Measurements from ENCODE around the gene TPST1.
"Not testable (repeated sequence)": the region's sequence is repeated elsewhere in the genome, so short reads cannot be mapped to it uniquely, and the experiment has no call there.

TPST1 gene

DNA sequence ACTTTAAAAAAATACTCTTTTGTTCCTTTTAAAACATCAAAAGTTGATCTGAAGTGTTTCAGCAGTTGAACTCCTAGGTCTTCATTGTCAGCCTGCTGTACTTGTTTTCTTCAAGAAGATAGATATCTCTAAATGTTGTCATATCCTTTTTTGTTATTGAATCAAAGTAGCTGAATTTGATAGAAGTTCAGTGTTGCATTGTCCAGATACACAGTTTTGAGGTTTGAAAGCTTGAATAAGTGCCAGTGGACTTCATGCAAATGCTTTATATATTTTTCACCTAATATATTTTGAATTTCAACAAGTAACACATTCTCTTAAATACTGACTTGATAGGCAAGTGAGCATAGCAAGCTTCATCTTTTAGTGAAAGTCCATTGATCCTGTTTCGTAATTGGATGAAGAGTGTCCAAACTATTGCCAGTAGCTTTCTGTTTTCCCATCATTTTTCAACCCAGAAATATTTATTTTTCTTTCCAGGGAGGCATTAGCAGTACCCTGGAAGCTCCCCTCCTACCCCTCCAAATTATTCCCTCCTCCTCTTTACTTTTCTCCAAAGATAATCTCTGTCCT lies 114.4 kb downstream of the TPST1 start:
- FAIRE-seq: no peak
- no peak for DNase-seq (ENCODE audit: extremely low spot score, insufficient read length, low read depth)

DNA sequence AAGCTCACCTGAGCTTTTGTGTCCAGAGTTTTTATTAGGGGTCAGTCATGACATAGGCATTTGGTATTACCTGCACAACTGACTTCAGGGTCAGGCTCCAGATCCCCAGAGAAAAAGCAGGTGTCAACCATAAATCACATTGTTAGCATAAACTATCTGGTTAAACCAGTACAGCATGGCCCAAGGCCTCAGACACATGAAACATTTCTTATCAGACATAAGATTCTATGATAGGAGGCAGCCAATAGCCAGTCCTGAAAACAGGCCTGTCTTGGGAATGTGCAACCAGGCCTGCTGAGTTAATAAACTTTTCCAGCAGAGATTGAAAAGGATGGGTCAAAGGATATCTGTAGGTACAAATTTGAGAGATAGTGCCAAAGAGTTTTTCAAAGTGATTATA lies 116.1 kb downstream of the TPST1 start:
- FAIRE-seq: no peak
- no peak for DNase-seq (ENCODE audit: extremely low spot score, insufficient read length, low read depth)

GRCh38 chr7:66323114-66323796 lies 118.1 kb downstream of the TPST1 start:
- no peak for DNase-seq (ENCODE audit: extremely low spot score, insufficient read length, low read depth)

GRCh38 chr7:66324985-66325384 lies 119.9 kb downstream of the TPST1 start:
- not testable (repeated sequence) for DNase-seq (ENCODE audit: extremely low spot score, insufficient read length, low read depth); FAIRE-seq

More at GRCh38 chr7:66323114-66323796, 118.1 kb downstream of the TPST1 start:
- FAIRE-seq: no peak

DNA sequence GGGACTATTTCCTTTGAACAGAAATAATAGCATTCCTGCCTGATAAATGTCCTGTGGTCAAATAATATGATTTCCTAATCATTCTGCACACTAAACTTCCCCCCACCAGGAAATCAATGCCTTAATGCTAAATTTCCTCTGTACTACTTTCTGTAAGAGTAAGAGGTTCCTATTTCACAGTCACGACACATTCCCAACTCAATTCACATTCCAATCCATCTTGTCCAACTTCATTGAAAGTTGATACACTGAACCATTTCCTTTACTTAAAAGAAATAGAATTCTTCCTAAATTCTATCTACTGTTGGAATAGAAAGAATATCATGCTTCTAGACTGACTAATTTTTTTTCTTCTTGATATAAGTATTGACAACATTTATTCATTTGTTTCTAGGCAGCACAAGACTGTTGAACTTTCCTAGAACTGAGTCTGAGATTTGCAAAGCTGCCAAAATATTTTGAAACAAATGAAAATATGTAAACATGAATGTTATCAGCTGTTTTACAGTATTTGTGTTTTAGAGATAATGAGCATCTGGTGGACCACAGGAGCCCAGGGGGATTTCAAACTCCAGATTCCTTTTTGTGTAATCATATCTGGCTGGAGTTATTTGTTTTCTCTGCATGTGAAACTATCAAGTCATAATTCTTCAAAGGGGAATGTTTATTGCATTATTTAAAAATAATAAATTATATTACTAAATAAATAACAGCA lies 121.5 kb downstream of the TPST1 start:
- no peak for DNase-seq (ENCODE audit: extremely low spot score, insufficient read length, low read depth)
- no peak for FAIRE-seq

DNA sequence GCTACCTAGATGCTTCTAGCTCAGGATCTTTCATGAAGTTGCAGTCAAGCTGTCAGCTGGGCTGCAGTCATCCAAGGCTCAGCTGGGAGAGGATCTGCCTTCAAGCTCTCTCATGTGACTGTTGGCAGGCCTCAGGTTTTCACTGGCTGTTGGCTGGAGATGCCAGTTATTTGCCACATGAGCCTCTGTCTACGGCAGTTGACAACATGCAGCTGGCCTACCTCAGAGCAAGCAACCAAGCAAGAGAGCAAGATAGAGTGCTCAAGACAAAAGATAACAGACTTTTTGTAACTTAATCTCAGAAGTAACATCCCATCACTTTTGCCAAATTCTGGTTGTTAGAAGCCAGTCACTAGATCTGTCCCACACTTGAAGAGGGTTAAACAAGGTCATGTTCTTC lies 125.8 kb downstream of the TPST1 start:
- FAIRE-seq (no peak), DNase-seq (ENCODE audit: extremely low spot score, insufficient read length, low read depth) (no peak)

GRCh38 chr7:66331883-66332282 lies 126.7 kb downstream of the TPST1 start:
- DNase-seq (ENCODE audit: extremely low spot score, insufficient read length, low read depth): no peak
- no peak for FAIRE-seq

- DNase-seq (ENCODE audit: extremely low spot score, insufficient read length, low read depth) (no peak), FAIRE-seq (no peak)
These were observed 128.3 kb downstream of the TPST1 start for GRCh38 chr7:66333443-66333842.

DNA sequence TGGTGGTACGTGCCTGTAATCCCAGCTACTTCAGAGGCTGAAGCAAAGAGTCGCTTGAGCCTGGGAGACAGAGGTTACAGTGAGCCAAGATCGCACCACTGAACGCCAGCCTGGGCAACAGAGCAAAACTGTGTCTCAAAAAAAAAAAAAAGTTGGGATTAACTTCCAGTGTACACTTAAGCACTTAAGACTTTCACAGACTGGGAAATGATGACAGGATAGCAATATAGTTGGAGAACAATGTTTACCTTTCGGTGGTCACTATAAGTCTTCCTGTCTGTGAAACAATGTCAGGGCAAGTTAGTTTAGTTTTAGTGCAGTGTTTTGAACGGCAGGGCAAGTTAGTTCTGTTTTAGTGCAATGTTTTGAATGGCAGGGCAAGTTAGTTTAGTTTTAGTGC lies 130.2 kb downstream of the TPST1 start:
- DNase-seq (ENCODE audit: extremely low spot score, insufficient read length, low read depth) (no peak), FAIRE-seq (no peak)

DNA sequence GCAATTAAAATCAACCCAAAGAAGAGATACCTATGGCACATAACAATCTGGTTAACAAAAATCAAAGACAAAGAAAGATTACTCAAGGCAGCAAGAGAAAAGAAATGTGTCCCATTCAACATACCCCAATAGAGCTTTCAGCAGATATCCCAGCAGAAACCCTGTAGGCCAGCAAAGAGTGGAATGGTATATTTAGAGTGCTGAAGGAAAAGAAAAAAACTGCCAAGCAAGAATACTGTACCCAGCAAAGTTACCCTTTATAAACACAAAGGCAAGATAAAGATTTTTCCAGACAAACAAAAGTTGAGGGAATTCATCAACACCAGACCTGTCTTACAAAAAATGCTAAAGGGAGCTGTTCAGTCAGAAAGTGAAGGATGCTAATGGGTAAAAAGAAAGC lies 131.6 kb downstream of the TPST1 start:
- no peak for FAIRE-seq
- no peak for DNase-seq (ENCODE audit: extremely low spot score, insufficient read length, low read depth)

- FAIRE-seq (no peak), DNase-seq (ENCODE audit: extremely low spot score, insufficient read length, low read depth) (no peak)
These were observed 134.0 kb downstream of the TPST1 start for GRCh38 chr7:66339141-66339540.

GRCh38 chr7:66344166-66344565 lies 139.0 kb downstream of the TPST1 start:
- DNase-seq (ENCODE audit: extremely low spot score, insufficient read length, low read depth): no peak
- no peak for FAIRE-seq

DNA sequence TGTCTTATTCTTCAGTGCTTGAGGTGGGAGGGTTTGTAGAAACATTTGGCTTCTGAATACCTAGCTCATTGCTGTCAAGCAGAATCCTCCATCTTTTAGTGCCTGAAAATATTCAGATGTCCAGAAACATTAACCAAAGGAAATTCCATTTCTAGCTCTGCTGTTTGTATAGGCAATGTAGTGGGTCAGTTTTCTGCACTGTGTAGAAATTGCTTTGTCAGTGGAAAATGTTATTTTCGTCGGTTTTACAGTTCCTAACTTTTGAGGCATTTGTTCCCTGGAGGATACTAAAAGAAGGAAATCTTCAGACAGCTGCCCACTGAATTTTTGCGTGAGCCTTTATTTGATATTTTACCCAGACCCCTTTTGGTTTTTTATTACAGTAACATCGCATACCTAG lies 143.4 kb downstream of the TPST1 start:
- FAIRE-seq: no peak
- DNase-seq (ENCODE audit: extremely low spot score, insufficient read length, low read depth): no peak

- DNase-seq (ENCODE audit: extremely low spot score, insufficient read length, low read depth): no peak
- no peak for FAIRE-seq
These were observed 143.8 kb downstream of the TPST1 start for GRCh38 chr7:66348959-66349358.

- DNase-seq (ENCODE audit: extremely low spot score, insufficient read length, low read depth): no peak
- FAIRE-seq: no peak
These were observed 146.9 kb downstream of the TPST1 start for GRCh38 chr7:66352071-66352470.

DNA sequence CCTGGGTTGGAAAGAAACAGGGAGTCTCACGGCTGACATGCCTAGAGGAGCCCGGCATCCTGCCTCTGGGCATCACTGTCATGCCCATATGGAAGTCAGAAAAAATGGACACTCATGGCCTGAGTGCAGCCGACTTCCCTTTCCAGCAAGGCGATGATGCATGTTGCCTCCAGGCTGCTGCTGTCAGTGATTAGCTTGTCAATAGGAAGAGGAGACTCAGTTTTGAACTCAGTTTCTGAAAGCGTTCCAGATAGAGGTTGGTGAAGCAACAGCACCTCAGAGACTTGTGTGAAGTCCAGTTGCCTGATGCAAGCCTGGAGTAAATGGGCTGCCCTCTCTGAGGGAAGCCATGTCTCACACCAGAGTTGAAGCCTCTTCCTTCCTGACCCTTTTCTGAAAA lies 148.4 kb downstream of the TPST1 start:
- FAIRE-seq: no peak
- no peak for DNase-seq (ENCODE audit: extremely low spot score, insufficient read length, low read depth)

DNA sequence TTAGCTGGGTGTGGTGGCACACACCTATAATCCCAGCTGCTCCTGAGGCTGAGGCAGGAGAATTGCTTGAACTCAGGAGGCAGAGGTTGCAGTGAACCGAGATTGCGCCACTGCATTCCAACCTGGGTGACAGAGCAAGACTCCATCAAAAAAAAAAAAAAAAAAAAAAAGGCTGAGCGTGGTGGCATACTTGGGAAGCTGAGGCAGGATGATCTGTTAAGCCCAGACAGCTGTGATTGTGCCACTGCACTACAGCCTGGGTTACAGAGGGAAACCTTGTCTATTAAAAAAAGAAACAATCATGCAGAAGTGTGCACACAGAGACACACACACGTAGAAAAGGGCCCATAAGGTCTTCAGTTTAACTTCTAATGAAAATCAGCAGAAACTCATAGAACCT lies 150.6 kb downstream of the TPST1 start:
- no peak for FAIRE-seq
- DNase-seq (ENCODE audit: extremely low spot score, insufficient read length, low read depth): no peak

DNA sequence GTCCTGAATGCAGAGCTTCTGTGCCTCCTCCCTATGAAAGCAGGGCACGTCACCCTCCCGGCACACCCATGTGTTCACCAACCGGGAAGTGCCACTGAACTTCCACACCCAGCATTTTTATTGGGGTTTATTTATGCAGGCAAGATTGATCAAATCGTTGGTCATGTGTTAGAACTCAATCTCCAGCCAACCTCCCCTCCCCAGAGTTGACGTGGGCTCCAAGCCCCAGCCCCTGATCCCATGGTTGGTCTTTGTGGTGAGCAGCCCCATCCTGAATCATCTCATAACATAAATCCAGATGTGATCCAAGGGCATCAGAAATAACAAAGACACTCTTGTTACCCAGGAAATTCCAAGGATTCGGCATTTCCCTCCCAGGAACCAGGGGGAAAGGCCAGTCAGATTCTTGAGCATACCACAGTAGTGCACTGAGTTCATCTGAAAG lies 151.2 kb downstream of the TPST1 start:
- DNase-seq (ENCODE audit: extremely low spot score, insufficient read length, low read depth): no peak
- FAIRE-seq: no peak

GRCh38 chr7:66357087-66357486 lies 152.0 kb downstream of the TPST1 start:
- no peak for DNase-seq (ENCODE audit: extremely low spot score, insufficient read length, low read depth)
- no peak for FAIRE-seq

DNA sequence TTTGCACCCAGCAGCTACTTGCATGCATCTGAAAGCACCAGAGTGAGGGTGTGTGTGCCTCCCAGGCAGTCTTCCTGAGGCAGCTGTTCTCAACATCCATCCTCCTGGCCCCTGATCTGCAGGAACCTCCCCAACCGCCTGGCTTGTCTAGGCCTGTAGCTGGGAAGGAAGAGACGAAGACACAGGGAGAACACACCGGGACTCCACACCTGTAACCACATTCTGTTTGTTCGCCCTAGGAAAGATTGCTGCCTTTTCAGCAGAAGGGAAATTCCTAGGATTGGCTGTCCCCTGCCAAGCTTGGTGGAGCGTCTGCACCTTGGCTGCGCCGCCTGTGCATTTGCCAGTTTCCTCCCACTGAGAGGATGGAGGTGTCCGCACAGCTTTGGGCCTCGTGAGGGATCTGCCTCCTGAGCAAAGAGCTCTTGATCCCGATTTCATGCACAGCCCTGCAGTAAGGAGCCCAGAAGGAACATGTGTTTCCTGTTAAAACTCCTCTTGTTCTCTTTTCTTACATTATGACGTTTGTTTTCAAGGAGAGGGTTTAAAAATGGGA lies 154.6 kb downstream of the TPST1 start:
- DNase-seq (ENCODE audit: extremely low spot score, insufficient read length, low read depth) (no peak), FAIRE-seq (no peak)

DNA sequence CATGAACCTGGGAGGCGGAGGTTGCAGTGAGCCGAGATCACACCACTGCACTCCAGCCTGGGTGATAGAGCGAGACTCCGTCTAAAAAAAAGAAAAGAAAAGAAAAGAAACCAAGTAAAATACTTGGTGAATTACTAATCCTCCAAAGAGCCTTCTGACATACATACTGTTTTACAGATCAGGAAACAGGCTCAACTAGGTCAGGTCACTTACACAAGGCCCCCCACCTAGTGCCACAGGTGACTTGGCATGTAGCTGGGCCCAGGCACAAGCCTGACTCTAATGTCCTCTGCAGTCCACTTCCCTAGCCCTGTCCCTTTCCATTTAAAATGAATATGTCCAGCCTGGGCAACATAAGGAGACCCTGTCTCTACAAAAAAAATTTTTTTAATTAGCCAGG lies 157.0 kb downstream of the TPST1 start:
- no peak for DNase-seq (ENCODE audit: extremely low spot score, insufficient read length, low read depth)
- FAIRE-seq: no peak
